G401 (cell line): ENCODE measurements around the gene SYMPK. TPM values are rescaled to one million over a fixed set of nuclear protein-coding genes. Genes with fewer than 3 reads are reported as not detected.

Experiments used
- DNase-seq: peaks from one replicate; pipeline ENCODE4 v3.0.0-alpha.2; 2015; ENCODE audit warnings: low spot score
- in situ Hi-C: cut with HindIII; loops from 2 replicates; pipeline ENCODE4 v1.10.0; 2016; ENCODE audit warnings: low sequenced_read_pairs, mixed read lengths
- total RNA-seq: library from RNA; depleted of rRNA; stranded (reverse); fragments of >200 nt; shearing (Covaris generic); gene quantifications from 2 replicates; pipeline ENCODE4 v1.2.3, GENCODE V29; 2014; rRNA removed

The SYMPK gene
- total RNA-seq, 1 experiment from 2014 or later: 136 TPM

- DNase-seq: no peak
- in situ Hi-C loops: no loop called here
These were observed 90.0 kb downstream of the SYMPK start for GRCh38 chr19:45772912-45773311.

GRCh38 chr19:45772130-45772840 is 90.7 kb downstream of the SYMPK start:
- no peak for DNase-seq
- in situ Hi-C loops: no loop called here

- DNase-seq: no peak
- in situ Hi-C loops: no loop called here
These were observed 91.5 kb downstream of the SYMPK start for GRCh38 chr19:45771311-45771933.

DNA sequence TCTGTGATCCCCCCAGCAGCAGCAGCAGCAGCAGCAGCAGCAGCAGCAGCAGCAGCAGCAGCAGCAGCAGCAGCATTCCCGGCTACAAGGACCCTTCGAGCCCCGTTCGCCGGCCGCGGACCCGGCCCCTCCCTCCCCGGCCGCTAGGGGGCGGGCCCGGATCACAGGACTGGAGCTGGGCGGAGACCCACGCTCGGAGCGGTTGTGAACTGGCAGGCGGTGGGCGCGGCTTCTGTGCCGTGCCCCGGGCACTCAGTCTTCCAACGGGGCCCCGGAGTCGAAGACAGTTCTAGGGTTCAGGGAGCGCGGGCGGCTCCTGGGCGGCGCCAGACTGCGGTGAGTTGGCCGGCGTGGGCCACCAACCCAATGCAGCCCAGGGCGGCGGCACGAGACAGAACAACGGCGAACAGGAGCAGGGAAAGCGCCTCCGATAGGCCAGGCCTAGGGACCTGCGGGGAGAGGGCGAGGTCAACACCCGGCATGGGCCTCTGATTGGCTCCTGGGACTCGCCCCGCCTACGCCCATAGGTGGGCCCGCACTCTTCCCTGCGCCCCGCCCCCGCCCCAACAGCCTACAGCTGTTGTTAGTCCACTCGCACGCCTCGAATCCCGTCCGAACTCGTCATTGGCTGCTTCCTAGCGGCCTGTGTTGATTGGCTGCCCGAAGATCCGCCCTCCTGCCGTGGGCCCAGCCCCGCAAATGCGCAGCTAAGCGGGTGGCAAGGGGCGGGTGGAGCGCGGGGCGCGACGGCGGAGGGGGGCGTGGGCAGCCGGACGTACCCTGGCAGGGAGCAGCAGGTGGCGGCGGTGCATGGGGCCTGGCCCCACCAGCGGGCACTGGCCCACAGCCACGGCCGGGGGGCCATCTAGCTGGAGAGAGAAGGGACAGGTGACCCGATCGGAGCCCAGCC is 92.5 kb downstream of the SYMPK start:
- in situ Hi-C loops: no loop called here
- DNase-seq: peak; percentile 83

DNA sequence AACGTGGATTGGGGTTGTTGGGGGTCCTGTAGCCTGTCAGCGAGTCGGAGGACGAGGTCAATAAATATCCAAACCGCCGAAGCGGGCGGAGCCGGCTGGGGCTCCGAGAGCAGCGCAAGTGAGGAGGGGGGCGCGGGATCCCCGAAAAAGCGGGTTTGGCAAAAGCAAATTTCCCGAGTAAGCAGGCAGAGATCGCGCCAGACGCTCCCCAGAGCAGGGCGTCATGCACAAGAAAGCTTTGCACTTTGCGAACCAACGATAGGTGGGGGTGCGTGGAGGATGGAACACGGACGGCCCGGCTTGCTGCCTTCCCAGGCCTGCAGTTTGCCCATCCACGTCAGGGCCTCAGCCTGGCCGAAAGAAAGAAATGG is 93.1 kb downstream of the SYMPK start:
- DNase-seq: peak; percentile 39

GRCh38 chr19:45768984-45769782 is 93.8 kb downstream of the SYMPK start, which contains the start of gene SIX5:
Gene SIX5 (minus strand): TSS chr19:45769252. CDS start chr19:45768844, 408 bp downstream.
- in situ Hi-C loops: no loop called here
- peak; percentile 76 for DNase-seq

More for the DNA sequence above, 93.1 kb downstream of the SYMPK start:
- in situ Hi-C loops: no loop called here

DNA sequence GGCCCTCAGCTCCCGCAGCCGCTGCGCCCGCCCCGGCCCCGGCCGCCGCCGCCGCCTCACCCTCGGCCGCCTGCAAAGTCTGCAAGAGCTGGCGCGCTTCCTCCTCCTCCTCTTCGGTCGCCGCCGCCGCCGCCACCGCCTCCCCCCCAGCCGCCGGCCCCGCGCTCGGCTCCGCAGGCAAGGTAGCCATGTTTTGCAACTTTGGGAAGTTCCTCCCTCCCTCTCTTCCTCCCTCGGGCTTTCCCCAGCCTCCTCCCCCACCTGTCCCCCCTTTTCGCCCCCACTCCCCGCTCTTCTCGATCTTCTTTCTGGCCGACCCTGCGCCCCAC is 94.3 kb downstream of the SYMPK start:
- no peak for DNase-seq
- in situ Hi-C loops: no loop called here

GRCh38 chr19:45767881-45768654 is 94.9 kb downstream of the SYMPK start:
- peak; percentile 45 for DNase-seq
- in situ Hi-C loops: no loop called here

GRCh38 chr19:45767410-45767880 is 95.5 kb downstream of the SYMPK start:
- in situ Hi-C loops: no loop called here
- DNase-seq: peak; percentile 34

GRCh38 chr19:45766869-45767346 is 96.0 kb downstream of the SYMPK start:
- DNase-seq: no peak
- in situ Hi-C loops: no loop called here

DNA sequence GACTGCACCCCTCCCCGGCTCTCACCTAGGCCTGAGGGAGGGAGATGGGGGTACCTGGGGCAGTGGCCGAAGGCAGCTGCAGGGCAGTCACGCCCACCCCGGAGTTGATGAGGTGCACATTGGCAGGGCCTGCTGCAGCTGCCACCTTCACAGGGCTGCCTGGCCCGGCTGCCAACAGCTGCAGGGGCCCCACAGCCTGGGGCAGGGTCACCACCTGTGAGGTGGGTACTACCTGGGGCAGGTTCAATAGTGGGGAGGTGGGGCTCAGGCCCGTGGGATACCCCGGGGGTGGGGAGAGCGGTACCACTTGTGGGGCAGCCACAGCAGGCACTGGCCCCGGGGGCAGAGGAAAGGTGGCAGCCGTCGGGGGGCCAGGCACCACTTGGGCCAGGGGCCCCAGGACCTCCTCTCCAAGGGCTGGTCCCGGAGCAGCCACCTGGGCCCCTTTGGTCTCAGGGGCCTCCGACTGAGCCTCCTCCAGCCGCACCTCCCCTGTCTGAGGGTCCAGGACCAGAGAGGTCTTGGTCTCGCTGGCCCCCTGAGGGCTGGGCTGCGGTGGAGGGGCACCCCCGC is 96.6 kb downstream of the SYMPK start:
- in situ Hi-C loops: no loop called here

GRCh38 chr19:45765702-45766295 is 97.1 kb downstream of the SYMPK start:
- in situ Hi-C loops: no loop called here
- DNase-seq: no peak

More for the DNA sequence above, 96.6 kb downstream of the SYMPK start:
- DNase-seq: no peak

Other genes with a start within 250 kb of the SYMPK start
- 34.5 and 52.9 TPM in 2 replicates for gene EML2, start 223.8 kb downstream of the SYMPK start, total RNA-seq
- gene GIPR, start 194.9 kb downstream of the SYMPK start, total RNA-seq: 4.2 and 8.0 TPM in 2 replicates
- gene SNRPD2, start 171.2 kb downstream of the SYMPK start, total RNA-seq: 394 and 514 TPM in 2 replicates
- gene QPCTL, start 170.5 kb downstream of the SYMPK start, total RNA-seq: 28.5 and 32.9 TPM in 2 replicates
- 15.1 and 29.5 TPM in 2 replicates for gene FBXO46, start 132.3 kb downstream of the SYMPK start, total RNA-seq
- gene MEIOSIN, start 129.7 kb downstream of the SYMPK start, total RNA-seq: not detected in 2 replicates
- gene SIX5, start 93.9 kb downstream of the SYMPK start, total RNA-seq: 22.1 and 27.9 TPM in 2 replicates
- gene DMPK, start 80.7 kb downstream of the SYMPK start, total RNA-seq: 22.4 and 37.5 TPM in 2 replicates
- gene DMWD, start 70.3 kb downstream of the SYMPK start, total RNA-seq: 20.5 and 28.6 TPM in 2 replicates
- 0.12 TPM in 1 of 2 replicates, not detected in the other for gene RSPH6A, start 47.8 kb downstream of the SYMPK start, total RNA-seq
- 4.5 and 5.5 TPM in 2 replicates for gene FOXA3, start 1.2 kb upstream of the SYMPK start, total RNA-seq
- 38.3 and 43.4 TPM in 2 replicates for gene IRF2BP1, start 23.0 kb upstream of the SYMPK start, total RNA-seq
- 0.12 and 1.9 TPM in 2 replicates for gene MYPOP, start 39.5 kb upstream of the SYMPK start, total RNA-seq
- 0.07 TPM in 1 of 2 replicates, not detected in the other for gene NANOS2, start 51.6 kb upstream of the SYMPK start, total RNA-seq
- gene NOVA2, start 110.7 kb upstream of the SYMPK start, total RNA-seq: not detected in 2 replicates
- gene CCDC61, start 132.3 kb upstream of the SYMPK start, total RNA-seq: 6.6 and 9.5 TPM in 2 replicates
- not detected in 2 replicates for gene PGLYRP1, start 159.9 kb upstream of the SYMPK start, total RNA-seq
- gene IGFL4, start 177.9 kb upstream of the SYMPK start, total RNA-seq: not detected in 2 replicates